HL-60/S4 treated with retinoic acid at 250 ng/mL for 4 days and 3 days (cell line): ENCODE measurements around the gene ADAM15.

Source experiments
- in situ Hi-C: fragments of 300-500 bp; cut with MboI; formaldehyde crosslinking; loops from 2 replicates; pipeline ENCODE4 v1.7.0; 2022; ENCODE audit warnings: low sequenced_read_pairs

The ADAM15 gene

DNA sequence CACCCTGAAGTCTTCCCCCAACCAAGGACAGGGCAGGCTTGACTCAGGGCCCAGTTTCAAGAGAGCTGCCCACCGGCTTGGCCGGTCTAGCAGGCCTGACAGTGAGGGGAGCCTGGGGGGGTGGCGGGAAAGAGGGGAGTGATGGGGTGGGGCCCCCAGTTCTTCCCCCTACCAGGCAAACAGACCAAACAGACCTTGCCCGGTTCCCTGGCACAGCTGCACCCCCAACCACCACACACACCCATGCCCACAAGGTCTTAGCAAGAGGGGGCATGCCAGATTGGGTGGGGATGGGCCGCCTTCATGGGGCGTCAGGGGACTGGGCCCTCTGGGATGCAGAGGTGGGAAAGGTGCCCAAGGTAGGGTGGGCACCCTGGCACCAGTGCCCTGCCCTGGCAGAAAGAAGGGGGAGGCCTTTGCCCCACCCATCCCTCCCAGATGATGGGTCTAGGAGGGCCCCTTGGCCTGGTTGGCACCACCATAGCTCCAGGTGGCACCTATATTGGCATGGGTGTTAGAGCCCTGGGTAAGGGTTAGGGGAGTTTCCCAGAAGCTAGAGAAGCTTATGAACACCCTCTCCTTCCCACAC lies 39.6 kb upstream of the ADAM15 start:
- in situ Hi-C loops = no loop called here

DNA sequence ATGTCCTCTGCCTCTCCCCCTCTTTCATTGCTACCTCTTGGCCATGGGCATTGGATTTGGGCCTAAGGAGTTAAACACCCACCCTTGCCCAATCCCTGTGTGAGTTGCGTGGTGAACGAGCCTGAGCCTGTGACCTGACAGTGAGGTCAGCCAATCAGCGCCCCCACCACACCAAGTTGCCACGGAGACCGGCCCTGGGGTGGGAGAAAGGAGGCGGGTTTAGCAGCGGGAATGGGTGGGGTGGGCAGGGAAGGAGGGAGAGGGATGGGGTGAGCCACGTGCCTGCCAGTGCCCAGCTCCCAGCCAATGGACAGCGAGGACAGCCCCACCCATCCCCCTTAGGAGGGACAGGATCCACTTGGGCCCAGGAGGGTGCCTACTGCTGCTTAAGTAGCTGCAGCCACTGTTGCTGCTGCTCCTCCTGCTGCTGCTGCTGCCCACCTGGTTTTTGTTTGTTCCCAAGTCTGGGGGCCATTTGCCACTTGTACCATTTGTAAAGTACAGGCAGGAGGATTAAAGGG lies 39.0 kb upstream of the ADAM15 start:
- in situ Hi-C loops = no loop called here

- in situ Hi-C loops = no loop called here
Measured at GRCh38 chr1:155012776-155013602, 38.1 kb upstream of the ADAM15 start.

DNA sequence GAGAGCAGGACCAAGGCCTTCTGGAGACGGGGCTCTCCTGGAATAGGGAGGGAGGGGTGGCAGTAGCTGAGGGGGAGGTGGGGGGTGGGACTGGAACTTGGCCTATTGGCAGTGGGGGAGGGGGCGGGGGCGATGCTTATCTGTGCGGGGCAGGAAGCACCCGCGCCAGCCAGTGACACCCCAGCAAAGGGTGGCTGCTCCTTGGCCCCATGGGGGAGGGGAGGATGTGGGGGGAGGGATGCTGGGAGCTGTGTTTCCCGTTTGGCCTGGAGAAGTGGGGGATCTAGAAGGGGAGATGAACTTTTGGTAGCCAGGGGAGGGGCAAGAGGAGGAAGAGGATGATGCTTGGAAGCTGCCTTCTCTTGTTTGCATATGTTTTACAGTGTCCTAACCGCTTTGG lies 37.5 kb upstream of the ADAM15 start:
- in situ Hi-C loops = no loop called here

DNA sequence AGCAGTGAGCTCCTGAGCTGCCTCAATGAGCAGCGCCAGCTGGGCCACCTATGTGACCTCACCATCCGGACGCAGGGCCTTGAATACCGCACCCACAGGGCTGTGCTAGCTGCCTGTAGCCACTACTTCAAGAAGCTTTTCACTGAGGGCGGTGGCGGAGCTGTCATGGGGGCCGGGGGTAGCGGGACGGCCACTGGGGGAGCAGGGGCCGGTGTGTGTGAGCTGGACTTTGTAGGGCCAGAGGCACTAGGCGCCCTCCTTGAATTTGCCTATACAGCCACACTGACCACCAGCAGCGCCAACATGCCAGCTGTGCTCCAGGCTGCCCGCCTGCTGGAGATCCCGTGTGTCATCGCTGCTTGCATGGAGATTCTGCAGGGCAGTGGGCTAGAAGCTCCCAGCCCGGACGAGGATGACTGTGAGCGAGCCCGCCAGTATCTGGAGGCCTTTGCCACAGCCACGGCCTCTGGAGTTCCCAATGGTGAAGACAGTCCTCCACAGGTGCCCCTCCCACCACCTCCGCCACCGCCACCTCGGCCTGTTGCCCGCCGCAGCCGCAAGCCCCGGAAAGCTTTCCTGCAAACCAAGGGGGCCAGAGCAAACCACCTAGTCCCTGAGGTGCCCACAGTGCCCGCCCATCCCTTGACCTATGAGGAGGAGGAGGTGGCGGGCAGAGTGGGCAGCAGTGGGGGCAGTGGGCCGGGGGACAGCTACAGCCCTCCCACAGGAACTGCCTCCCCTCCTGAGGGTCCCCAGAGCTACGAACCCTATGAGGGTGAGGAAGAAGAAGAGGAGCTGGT lies 36.2 kb upstream of the ADAM15 start:
- in situ Hi-C loops = no loop called here

GRCh38 chr1:155015527-155016230 lies 35.4 kb upstream of the ADAM15 start:
- in situ Hi-C loops = no loop called here

- in situ Hi-C loops = no loop called here
Measured at GRCh38 chr1:155016231-155016831, 34.8 kb upstream of the ADAM15 start.

- in situ Hi-C loops = no loop called here
Measured at GRCh38 chr1:155017041-155017945, 33.8 kb upstream of the ADAM15 start.

DNA sequence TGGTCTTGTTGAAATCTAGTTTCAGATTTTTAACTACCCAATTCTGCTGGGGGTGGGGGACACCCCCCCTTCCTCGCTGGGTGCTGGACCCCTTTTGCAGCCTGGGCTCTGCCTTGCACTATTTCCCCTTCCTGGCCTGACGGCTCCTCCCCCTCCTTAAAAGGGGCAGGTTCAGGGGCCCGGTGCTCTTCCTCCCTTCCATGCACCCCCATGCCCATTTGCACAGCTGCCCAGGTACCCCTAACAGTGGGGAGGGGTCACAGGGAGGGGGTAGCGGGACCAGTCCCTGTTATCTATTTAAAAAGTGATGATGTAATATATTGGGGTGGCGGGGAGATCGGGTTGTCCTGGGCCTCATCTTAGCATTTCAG lies 33.2 kb upstream of the ADAM15 start:
- in situ Hi-C loops = no loop called here

- in situ Hi-C loops = no loop called here
Measured at GRCh38 chr1:155018617-155019348, 32.3 kb upstream of the ADAM15 start.

- in situ Hi-C loops = no loop called here
Measured at GRCh38 chr1:155019377-155020245, 31.5 kb upstream of the ADAM15 start.

DNA sequence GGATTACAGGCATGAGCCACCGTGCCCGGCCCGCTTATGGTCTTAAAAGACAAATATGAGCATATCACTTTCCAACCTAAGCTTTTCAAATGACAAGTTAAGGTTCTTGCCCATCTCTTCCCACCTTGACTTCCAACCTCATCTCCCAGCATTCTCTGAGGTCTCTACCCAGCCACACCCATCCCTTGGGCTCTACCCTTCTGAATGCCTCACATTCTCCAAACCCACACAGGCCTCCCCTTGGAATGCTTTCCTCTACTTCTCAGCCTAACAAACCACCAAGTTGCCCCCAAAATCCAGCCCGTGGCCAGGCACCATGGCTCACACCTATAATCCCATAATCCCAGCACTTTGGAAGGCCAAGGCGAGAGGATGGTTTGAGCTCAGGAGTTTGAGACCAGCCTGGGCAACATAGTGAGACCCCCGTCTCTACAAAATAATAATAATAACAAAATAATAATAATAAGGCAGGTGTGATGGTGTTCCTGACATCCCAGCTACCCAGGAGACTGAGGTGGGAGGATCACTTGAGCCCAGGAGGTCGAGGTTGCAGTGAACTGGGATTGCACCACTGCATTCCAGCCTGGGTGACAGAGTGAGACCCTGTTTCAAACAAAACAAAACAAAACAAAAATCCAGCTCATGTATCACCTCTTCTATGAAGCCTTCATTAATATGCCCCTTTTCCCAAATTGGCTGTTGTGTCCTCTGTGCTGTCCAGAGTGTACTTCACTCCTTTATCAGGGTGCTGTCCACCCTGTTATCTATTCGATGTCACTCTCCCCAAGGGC lies 28.8 kb upstream of the ADAM15 start:
- in situ Hi-C loops = no loop called here

- in situ Hi-C loops = no loop called here
Measured at GRCh38 chr1:155022927-155023236, 28.2 kb upstream of the ADAM15 start.

DNA sequence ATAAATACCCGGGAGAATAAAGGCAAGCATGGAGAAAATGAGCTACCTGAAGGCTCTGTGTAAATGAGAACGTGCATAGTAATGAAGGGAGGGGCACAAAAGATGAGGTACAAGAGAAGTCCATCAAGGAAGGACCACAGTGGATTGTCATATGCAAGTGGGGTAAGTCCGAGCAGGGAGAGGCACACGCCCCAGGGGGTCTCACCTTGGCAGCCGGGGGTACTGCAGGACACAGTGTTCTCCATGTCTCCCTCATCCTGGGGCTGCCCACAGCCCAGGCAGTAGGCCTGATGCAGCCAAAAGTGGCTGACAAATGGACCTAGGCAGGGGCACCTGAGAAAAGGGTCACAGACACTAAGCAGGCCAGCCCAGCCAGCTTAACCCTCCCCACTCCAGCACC lies 27.5 kb upstream of the ADAM15 start:
- in situ Hi-C loops = no loop called here

GRCh38 chr1:155024315-155024714 lies 26.8 kb upstream of the ADAM15 start:
- in situ Hi-C loops = no loop called here

DNA sequence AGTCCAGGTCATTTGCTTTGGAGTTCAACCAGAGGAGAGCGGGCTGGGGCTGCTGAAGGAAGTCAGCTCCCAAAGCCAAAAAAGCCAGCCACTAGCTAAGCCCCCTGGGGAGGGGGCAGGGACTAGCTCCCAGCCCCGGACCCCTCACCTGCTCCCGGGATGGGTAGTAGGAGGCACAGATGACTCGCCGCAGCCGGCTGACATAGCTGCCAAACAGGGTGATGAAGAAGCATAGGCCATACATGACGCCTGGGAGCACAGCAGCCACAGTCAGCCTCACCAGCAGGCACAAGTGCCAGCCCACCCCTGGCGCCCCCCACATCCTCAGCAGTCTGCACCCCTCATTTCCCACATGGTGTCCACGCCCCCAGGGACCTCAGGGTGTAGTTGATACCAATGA lies 25.0 kb upstream of the ADAM15 start:
- in situ Hi-C loops = no loop called here

DNA sequence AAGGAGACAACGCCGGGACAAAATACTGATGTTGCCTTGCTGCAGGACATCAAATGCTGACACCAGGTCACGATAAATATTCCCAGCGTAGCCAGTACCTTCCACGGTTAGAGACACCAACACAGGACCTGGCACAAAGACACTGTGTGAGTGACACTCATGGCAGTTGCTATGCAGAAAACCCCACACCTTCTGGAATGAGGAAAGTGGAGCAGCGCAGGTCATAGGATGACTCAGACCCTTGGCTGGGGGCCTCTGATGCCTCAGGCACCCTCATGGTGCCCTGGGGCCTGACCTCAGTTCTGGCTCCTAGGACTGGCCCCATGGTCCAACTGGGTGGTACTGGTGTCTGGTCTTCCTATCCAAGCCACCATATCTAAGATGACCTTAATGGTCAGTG lies 24.5 kb upstream of the ADAM15 start:
- in situ Hi-C loops = no loop called here
